ENCODE data around the gene CCDC110.
"Not testable (repeated sequence)": the region's sequence is repeated elsewhere in the genome, so short reads cannot be mapped to it uniquely, and the experiment has no call there.

CCDC110 gene

DNA sequence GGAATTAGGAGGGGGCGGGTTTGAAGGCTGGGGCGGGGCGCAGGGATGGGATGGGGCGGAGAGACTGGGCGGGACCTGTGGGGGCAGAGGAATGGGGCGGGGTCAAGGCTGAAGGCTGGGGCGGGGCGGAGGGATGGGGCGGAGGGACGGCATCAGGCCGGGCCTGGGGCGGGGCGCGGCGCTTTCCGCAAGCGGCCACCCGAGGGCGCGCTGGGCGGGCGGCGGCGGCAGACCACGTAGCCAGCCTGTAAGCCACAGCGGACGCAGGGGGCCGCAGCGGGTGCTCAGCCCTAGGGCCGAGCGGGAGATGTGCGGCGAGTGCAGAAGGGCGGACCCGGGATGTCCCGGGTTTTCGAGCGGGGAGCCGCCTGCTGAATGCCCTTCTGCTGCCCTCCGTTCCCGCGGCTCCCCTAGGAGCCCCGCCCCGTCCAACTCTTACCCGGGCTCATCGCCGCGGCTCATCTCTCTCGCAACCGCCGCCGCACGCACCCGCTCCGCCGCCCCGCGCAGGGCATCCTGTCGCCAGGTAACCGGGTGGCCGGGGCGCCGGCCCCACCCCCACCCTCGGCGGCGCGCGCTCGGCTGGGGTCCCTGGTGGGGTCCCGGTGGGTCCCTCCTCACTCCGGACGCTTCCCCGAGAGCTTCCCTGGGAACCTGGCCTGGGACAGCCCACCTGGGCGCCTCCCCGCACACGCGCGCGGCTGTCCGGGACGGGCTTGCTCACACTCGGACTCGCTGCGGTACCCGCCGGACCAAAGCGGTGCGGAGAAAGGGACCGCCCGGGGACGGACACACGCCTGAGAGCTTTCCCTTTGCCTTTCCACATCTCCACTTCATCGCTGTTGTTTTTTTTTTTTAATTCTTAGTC lies at the start of gene CCDC110:
TSS of gene CCDC110 (minus strand) at position 499 of the 868 bp plus-strand sequence. CDS start at position 449, 50 bp downstream.
- peak; percentile 98 for DNase-seq (ENCODE audit: low read depth, low spot score)

- DNase-seq (ENCODE audit: low read depth, low spot score): peak; percentile 80
These were observed 48.6 kb upstream of the CCDC110 start for GRCh38 chr4:185520119-185520518.

DNA sequence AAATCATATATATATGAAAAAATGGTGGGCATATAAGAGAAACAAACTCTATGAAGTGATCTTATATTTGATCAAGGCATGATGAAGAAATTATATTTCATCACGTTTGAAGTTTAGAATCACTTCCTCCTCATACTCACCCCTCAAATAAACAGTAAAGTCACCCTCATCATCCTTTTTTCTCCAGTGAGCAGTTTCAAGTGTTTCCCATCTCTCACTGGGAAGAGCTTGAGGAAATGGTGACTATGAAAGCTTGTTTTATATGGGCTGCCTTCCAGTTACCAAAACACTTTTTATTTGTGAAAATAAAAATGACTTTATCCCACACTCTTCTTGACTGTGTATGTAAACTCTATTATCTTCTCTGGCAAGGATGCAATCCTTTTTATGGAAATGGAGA lies 47.0 kb upstream of the CCDC110 start:
- DNase-seq (ENCODE audit: low read depth, low spot score): no peak

DNA sequence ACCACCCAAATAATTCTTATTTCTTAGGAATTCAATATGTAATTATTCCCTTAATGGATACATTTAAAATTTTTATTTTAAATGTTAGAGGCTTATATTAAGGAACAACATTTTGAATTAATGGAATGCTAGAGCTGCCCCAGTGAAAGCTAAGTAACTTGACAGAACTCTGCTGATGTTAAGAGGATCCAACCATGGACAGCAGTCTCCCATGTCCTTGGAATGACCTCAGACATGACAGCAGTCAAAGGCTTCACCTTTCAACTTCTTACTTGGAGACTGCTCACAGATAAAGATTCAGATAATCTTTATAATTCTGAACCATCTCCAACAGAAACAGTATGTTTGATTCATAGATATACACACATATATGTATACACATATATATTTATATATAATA lies 46.5 kb upstream of the CCDC110 start:
- DNase-seq (ENCODE audit: low read depth, low spot score): no peak

- DNase-seq (ENCODE audit: low read depth, low spot score): no peak
These were observed 43.7 kb upstream of the CCDC110 start for GRCh38 chr4:185515248-185515647.

DNA sequence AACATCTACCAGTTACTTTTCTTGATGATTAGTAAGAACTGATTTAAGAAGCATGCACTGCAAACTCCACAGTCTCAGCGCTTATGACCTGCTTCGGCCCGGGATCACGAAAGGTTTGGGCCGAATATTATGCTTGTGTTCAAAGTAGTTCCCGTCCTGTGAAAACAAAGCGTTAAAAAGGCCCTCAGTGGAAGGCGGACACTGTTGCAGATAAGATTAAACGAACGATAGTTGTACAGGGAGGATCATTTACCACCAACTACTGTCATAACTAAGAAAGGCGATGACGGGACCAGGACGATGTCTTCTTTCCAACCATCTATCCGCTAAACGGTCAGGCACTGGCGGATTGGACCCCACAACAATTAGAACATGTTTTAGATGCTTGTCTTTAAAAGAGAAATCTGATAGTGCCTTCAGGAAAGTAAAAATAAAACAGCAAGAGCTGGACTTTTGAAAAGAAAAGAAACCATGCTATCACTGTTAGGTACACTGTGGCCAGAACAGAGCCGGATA lies 42.7 kb upstream of the CCDC110 start:
- no peak for DNase-seq (ENCODE audit: low read depth, low spot score)

DNA sequence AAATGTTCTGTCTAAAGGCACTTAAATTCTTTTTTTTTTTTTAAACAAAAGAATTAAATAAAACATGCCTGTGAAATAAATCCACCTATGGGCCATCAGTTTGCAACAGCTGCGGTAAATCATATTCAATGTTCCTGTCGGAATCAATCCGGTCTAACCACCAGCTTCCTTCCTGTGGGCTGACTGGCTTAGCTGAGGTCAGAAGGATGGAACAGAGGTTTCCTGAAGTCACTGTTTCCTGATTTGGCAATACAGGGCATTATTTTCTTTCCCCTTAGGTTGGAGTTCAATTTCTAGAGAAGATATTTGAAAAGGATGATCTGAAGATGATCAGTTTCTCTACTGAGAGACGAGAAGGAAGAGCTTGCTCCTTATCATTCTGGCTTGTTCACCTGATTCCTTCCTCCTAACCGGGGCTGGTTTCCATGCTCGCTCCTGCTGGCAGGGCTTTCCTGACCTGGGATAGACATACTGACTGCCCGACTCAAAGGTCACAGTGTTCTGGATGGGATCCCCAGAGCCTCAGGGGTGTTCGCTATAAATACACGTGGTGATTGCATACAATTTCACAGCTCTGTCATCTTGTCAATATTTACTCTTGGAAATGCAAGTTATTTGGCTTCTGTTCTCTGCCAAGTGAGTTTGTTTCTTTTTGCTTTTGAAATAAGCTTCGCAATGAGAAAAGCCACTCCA lies 42.1 kb upstream of the CCDC110 start:
- no peak for DNase-seq (ENCODE audit: low read depth, low spot score)

- DNase-seq (ENCODE audit: low read depth, low spot score): peak; percentile 31
These were observed 41.0 kb upstream of the CCDC110 start for GRCh38 chr4:185512516-185512915.

- DNase-seq (ENCODE audit: low read depth, low spot score): not testable (repeated sequence)
These were observed 39.7 kb upstream of the CCDC110 start for GRCh38 chr4:185511243-185511642.

DNA sequence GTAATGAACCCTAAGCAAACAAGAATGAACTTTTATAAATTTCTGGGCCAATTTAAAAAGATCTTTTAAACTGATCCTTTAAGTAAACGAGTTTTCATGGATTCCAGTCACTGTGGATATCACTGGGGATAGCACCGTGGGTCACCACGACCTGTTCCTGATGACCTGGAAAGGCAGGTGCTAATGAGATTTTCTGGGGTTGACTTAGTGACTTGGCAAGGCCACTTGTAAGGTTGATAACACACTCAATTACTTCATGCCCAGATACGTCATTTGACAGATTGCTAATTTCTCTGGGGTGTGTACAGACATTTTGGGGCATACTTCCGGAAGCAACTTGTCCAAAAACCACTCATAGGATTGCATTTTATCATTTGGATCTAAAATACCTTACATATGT lies 39.3 kb upstream of the CCDC110 start:
- no peak for DNase-seq (ENCODE audit: low read depth, low spot score)

- no peak for DNase-seq (ENCODE audit: low read depth, low spot score)
These were observed 36.6 kb upstream of the CCDC110 start for GRCh38 chr4:185508181-185508580.

DNA sequence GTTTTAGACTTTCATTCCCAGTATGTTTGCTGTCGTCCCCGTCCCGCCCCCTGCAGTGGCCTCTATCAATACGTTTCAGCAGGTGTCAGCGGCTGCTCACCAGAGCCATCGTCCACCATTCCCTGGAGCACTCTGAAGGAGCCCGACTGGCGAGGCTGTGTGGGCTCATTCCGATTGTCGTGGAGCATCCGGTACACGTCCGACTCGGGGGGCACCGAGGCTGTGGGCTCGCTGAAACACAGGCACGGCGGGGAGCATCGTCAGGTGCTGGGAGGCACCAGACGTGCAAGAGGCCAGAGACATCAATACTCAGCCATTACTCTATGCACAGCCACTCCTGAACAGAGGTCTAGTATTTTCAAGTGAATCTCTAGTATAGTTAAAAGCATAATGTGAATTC lies 34.9 kb upstream of the CCDC110 start:
- no peak for DNase-seq (ENCODE audit: low read depth, low spot score)

DNA sequence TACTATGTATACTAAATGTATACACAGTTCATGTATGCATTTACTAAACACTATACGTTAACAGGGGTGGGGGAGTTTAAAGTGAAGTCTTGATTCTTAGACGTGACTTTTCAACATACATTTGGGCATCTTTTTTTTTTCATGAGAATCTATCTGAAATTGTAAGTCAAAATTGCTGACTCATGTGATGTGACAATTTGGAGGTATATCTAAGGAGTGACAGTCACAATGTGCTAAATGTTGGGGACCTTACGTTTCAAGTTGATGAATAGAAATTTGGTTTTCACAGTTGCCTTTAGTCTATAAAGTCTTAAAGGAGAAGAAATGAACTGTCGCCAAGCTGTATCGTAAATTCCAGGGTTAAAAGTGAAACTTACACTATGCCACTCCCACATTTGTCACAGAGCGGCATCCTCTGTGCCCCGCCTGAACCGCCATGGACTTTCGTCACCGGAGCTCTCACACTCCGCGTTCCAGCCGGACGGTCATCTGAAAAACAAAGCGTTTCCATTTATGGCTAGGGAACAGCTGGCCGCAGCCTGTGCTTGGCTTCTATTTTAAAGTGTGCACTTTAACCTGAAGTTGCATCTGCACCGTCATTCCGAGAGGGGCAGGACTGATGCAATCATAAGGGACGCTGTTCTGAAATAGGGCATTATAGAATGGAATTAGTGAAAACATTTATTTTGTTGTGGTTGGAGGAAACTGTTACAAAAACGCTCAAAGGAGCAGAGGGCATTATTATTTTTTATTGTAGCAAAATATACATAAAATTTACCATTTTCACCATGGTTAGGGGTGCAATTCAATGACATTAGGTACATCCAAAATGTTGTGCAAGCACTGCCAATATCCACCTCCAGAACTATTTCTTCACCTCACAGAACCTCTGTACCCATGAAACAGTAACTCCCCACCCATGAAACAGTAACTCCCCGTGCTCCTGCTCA lies 32.8 kb upstream of the CCDC110 start:
- DNase-seq (ENCODE audit: low read depth, low spot score): no peak

DNA sequence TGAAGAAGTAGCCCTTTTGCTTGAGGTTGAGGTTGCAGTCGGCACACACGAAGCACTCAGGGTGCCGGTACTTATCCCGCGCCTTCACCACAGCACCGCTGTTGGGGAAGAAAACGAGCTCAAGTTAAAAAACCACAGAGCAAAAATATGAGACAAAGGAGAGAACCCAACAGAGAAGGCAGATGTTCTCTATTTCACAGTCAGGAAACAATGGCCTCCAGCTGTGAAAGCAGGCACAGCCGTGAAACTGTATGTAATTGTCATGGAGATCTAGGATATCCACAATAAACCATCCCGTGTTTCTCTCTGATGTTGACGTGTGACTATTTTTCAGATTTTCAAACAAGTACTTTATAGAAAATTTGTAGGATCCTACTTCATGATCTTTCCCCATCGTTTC lies 30.9 kb upstream of the CCDC110 start:
- DNase-seq (ENCODE audit: low read depth, low spot score): no peak

DNA sequence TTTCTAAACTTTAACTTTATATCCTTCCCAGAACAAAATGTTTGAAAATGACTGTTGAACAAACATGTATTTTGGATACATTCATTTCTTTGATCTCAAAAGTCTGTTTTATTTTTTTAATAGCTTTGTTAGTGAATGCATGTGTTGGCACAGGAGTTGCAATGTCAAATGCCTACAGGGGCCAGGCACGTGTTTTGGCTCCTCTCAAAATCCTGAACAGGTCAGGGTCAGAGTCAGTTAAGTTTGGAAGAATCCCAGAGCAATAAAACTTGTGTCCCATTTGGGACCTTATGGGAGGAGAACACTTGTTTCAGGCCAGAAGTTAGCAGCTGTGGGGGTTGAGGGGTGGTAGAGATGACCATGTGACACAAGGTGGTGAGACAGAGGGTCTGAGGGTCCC lies 29.0 kb upstream of the CCDC110 start:
- DNase-seq (ENCODE audit: low read depth, low spot score): no peak

DNA sequence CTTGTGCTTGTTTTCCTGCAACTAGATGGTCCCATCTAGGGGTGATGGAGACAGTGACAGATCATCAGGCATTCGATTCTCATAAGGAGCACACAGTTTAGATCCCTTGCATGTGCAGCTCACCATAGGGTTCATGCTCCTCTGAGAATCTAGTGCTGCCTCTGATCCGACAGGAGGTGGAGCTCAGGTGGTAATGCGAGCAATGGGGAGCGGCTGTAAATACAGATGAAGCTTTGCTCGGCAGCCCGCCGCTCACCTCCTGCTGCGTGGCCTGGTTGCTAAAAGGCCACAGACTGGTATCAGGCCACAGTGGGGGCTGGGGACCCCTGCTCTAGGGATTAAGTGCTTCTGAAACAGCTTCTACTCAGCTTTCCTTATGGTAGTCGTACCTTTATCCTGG lies 28.5 kb upstream of the CCDC110 start:
- no peak for DNase-seq (ENCODE audit: low read depth, low spot score)

DNA sequence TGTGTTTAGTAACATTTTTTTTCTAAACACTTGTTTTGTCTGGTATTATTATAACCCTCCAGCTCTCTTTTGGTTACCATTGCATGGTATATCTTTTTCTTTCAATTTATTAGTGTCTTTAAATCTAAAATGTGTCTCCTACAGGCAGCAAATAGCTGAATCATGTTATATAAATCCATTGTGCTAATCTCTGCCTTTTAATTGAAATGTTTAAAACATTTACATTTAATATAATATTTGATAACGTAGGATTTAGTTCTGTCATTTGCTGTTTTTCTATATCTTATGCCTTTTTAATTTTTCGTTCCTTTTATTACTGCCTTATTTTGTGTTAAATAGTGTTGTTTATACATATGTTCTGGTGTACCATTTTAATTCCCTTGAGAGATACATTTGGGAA lies 17.1 kb upstream of the CCDC110 start:
- DNase-seq (ENCODE audit: low read depth, low spot score): no peak

- DNase-seq (ENCODE audit: low read depth, low spot score): no peak
These were observed 9.9 kb upstream of the CCDC110 start for GRCh38 chr4:185481401-185481800.

- no peak for DNase-seq (ENCODE audit: low read depth, low spot score)
These were observed 8.6 kb upstream of the CCDC110 start for GRCh38 chr4:185480016-185480732.

GRCh38 chr4:185479507-185479971 lies 8.0 kb upstream of the CCDC110 start:
- no peak for DNase-seq (ENCODE audit: low read depth, low spot score)

- DNase-seq (ENCODE audit: low read depth, low spot score): no peak
These were observed 1.7 kb upstream of the CCDC110 start for GRCh38 chr4:185473247-185473646.

Data from astrocyte of the hippocampus (primary cell).